H1 (cell line): ENCODE measurements around the gene NBPF9. TPM values are rescaled to one million over a fixed set of nuclear protein-coding genes. Genes with fewer than 3 reads are reported as not detected.
"Not testable (repeated sequence)": the region's sequence is repeated elsewhere in the genome, so short reads cannot be mapped to it uniquely, and the experiment has no call there.

ENCODE experiments used
- CTCF ChIA-PET: fragments of 300-600 bp; sonication (Branson Sonifier 250); formaldehyde crosslinking; loops from one replicate; lab custom pipeline; 2021; ENCODE audit not compliant: partially characterized antibody; lab: Charles Lee
- POLR2A ChIA-PET: fragments of 300-600 bp; sonication (Branson Sonifier 250); formaldehyde crosslinking; loops from one replicate; lab custom pipeline; 2021; ENCODE audit warnings: inconsistent platforms; ENCODE audit not compliant: partially characterized antibody; lab: Charles Lee
- DNase-seq, 2 experiments: peaks; one replicate each; pipeline versions ENCODE4 v3.0.0 to v3.0.0-alpha.2; 2010 to 2022; ENCODE audit warnings: low spot score in 2 of 2, low read depth in 1 of 2, mixed read lengths in 1 of 2
- FAIRE-seq: peaks from 2 replicates; lab custom pipeline; 2011; peaks lifted over from hg19 to GRCh38; lab: Jason Lieb, UNC
- H2AFZ ChIP-seq: 2 replicates; pipeline ENCODE4 v1.8.1; 2012; ENCODE audit warnings: low read length, inconsistent platforms
- H2AK5ac ChIP-seq: 2 replicates; pipeline ENCODE4 v1.6.1; 2013; ENCODE audit warnings: low read depth, low read length
- H2BK120ac ChIP-seq: replicated peaks from 2 replicates; pipeline ENCODE3; 2013; ENCODE audit warnings: low read depth, low read length, inconsistent platforms
- H2BK12ac ChIP-seq: 2 replicates; pipeline ENCODE4 v1.6.1; 2013; ENCODE audit warnings: low read depth, low read length
- H2BK15ac ChIP-seq: 2 replicates; pipeline ENCODE4 v1.6.1; 2013; ENCODE audit warnings: low read length
- H2BK20ac ChIP-seq: 2 replicates; pipeline ENCODE4 v1.6.1; 2013; ENCODE audit warnings: low read length
- H2BK5ac ChIP-seq: 2 replicates; pipeline ENCODE4 v1.6.1; 2013; ENCODE audit warnings: low read depth, low read length
- H3K14ac ChIP-seq: 2 replicates; pipeline ENCODE4 v1.6.1; 2013; ENCODE audit warnings: inconsistent platforms; ENCODE audit not compliant: insufficient read length
- H3K18ac ChIP-seq: 2 replicates; pipeline ENCODE4 v1.6.1; 2013; ENCODE audit warnings: low read length; ENCODE audit errors: extremely low read depth
- H3K23ac ChIP-seq: 2 replicates; pipeline ENCODE4 v1.6.1; 2013; ENCODE audit warnings: inconsistent platforms; ENCODE audit not compliant: insufficient read length
- H3K23me2 ChIP-seq: 2 replicates; pipeline ENCODE4 v1.6.1; 2013; ENCODE audit warnings: low read depth, low read length
- H3K27ac ChIP-seq: 2 replicates; pipeline ENCODE4 v1.6.1; 2011; ENCODE audit warnings: low read depth, low read length, inconsistent platforms
- H3K27me3 ChIP-seq, 4 experiments: replicated peaks in 1 of 4; 1 replicate in 1 of 4; 2 replicates in 3 of 4; pipeline versions ENCODE4 v1.6.1 to v1.8.1; 2011 to 2013; ENCODE audit warnings: low read length in 3 of 4, mild to moderate bottlenecking in 3 of 4, inconsistent platforms in 2 of 4, mixed read lengths in 2 of 4, moderate library complexity in 1 of 4; ENCODE audit not compliant: control insufficient read depth in 3 of 4, insufficient read depth in 3 of 4; ENCODE audit errors: extremely low read depth in 1 of 4
- H3K36me3 ChIP-seq, 4 experiments: 2 replicates each; pipeline versions ENCODE4 v1.6.1 to v1.8.1; 2011 to 2013; ENCODE audit warnings: mild to moderate bottlenecking in 4 of 4, low read length in 3 of 4, moderate library complexity in 2 of 4, control low read depth in 1 of 4, inconsistent platforms in 1 of 4; ENCODE audit not compliant: insufficient read depth in 4 of 4, control insufficient read depth in 2 of 4
- H3K4ac ChIP-seq: replicated peaks from 2 replicates; pipeline ENCODE3; 2013; ENCODE audit warnings: low read length, low read depth, mixed read lengths, inconsistent platforms; ENCODE audit not compliant: insufficient read length
- H3K4me1 ChIP-seq, 4 experiments: replicated peaks in 1 of 4; 1 replicate in 1 of 4; 2 replicates in 3 of 4; pipeline versions ENCODE4 v1.6.1 to v1.8.1; 2011 to 2013; ENCODE audit warnings: low read length in 3 of 4, inconsistent platforms in 2 of 4, mixed read lengths in 1 of 4; ENCODE audit not compliant: insufficient read depth in 4 of 4, control insufficient read depth in 3 of 4
- H3K4me2 ChIP-seq, 2 experiments: 2 replicates each; pipeline versions ENCODE4 v1.6.1 to v1.8.1; 2011 to 2013; ENCODE audit warnings: low read depth in 2 of 2, low read length in 2 of 2, control low read depth in 1 of 2, inconsistent platforms in 1 of 2, mild to moderate bottlenecking in 1 of 2; ENCODE audit not compliant: insufficient read depth in 1 of 2
- H3K4me3 ChIP-seq, 4 experiments: fragments of 200-600, 300-600 bp in 1 of 4; sonication (generic), shearing (Covaris generic), sonication (Bioruptor Twin) in 1 of 4; 2 replicates each; pipeline versions ENCODE4 v1.5.1 to v1.8.1; 2011 to 2016; ENCODE audit warnings: low read length in 4 of 4, low read depth in 3 of 4, control low read depth in 2 of 4, inconsistent platforms in 2 of 4, mild to moderate bottlenecking in 2 of 4, mixed read lengths in 1 of 4, moderate library complexity in 1 of 4; ENCODE audit not compliant: insufficient read depth in 2 of 4; ENCODE audit errors: extremely low read depth in 1 of 4
- H3K56ac ChIP-seq: replicated peaks from 2 replicates; pipeline ENCODE3; 2013; ENCODE audit warnings: low read depth, mild to moderate bottlenecking, mixed read lengths, low read length, inconsistent platforms; ENCODE audit not compliant: insufficient read length
- H3K79me1 ChIP-seq: 2 replicates; pipeline ENCODE4 v1.6.1; 2013; ENCODE audit warnings: low read depth, low read length, control low read depth
- H3K79me2 ChIP-seq, 2 experiments: 2 replicates each; pipeline versions ENCODE4 v1.6.1 to v1.8.1; 2012 to 2013; ENCODE audit warnings: low read length in 2 of 2, mild to moderate bottlenecking in 2 of 2, inconsistent platforms in 1 of 2; ENCODE audit not compliant: insufficient read depth in 2 of 2, control insufficient read depth in 1 of 2
- H3K9ac ChIP-seq, 4 experiments: replicated peaks in 1 of 4; 1 replicate in 1 of 4; 2 replicates in 3 of 4; pipeline versions ENCODE4 v1.6.1 to v1.8.1; 2011 to 2013; ENCODE audit warnings: low read depth in 3 of 4, low read length in 3 of 4, control low read depth in 2 of 4, mild to moderate bottlenecking in 2 of 4, moderate library complexity in 2 of 4, inconsistent platforms in 1 of 4; ENCODE audit errors: extremely low read depth in 1 of 4
- H3K9me3 ChIP-seq, 2 experiments: 2 replicates each; pipeline versions ENCODE4 v1.6.1 to v1.8.1; 2012 to 2013; ENCODE audit warnings: mild to moderate bottlenecking in 2 of 2, moderate library complexity in 2 of 2, control low read depth in 1 of 2, inconsistent platforms in 1 of 2, low read depth in 1 of 2, low read length in 1 of 2, mixed read lengths in 1 of 2; ENCODE audit not compliant: insufficient read depth in 2 of 2
- H4K20me1 ChIP-seq, 2 experiments: replicated peaks in 1 of 2; 2 replicates each; pipeline versions ENCODE3 to v1.8.1; 2011 to 2013; ENCODE audit warnings: inconsistent platforms in 2 of 2, low read length in 2 of 2, mild to moderate bottlenecking in 1 of 2; ENCODE audit not compliant: insufficient read depth in 2 of 2, control insufficient read depth in 1 of 2
- H4K5ac ChIP-seq: 2 replicates; pipeline ENCODE4 v1.6.1; 2013; ENCODE audit warnings: low read length, low read depth, mixed read lengths, inconsistent platforms; ENCODE audit not compliant: insufficient read length
- H4K8ac ChIP-seq: 2 replicates; pipeline ENCODE4 v1.8.0; 2013; ENCODE audit warnings: mild to moderate bottlenecking, moderate library complexity, low read length, inconsistent platforms; ENCODE audit not compliant: insufficient read depth; ENCODE audit errors: extremely low read depth
- H4K91ac ChIP-seq: replicated peaks from 2 replicates; pipeline ENCODE3; 2013; ENCODE audit warnings: low read length, mixed read lengths, inconsistent platforms; ENCODE audit not compliant: insufficient read length
- WGBS, 2 experiments: shearing (Covaris generic) in 1 of 2; methylation state at CpG; one replicate each; pipeline versions ENCODE4 v1.1.6 to v1.1.7; 2013 to 2015; ENCODE audit warnings: low lambda C conversion rate in 2 of 2, mixed read lengths in 2 of 2, inconsistent platforms in 1 of 2, low coverage in 1 of 2, missing lambda C conversion rate in 1 of 2; ENCODE audit not compliant: insufficient replicate concordance in 2 of 2, insufficient coverage in 1 of 2, insufficient read length in 1 of 2; ENCODE audit errors: extremely low coverage in 1 of 2, missing lambda C conversion rate in 1 of 2; 5-methylcytosine and 5-hydroxymethylcytosine counted together
- polyA plus RNA-seq, 7 experiments: library from polyadenylated mRNA; depleted of rRNA in 3 of 7; stranded (reverse) in 5 of 7; unstranded in 2 of 7; fragments of >200 nt in 5 of 7; fragments of 200-250 nt in 2 of 7; gene quantifications; 1 replicate in 5 of 7; 2 replicates in 1 of 7; 4 replicates in 1 of 7; pipeline versions ENCODE4 v1.2.1 to v1.2.3, GENCODE V29; 2011 to 2013; ENCODE audit warnings: missing spikeins in 2 of 7, mixed read lengths in 2 of 7
- total RNA-seq: library from RNA; stranded (reverse); fragmentation: NEBNext Ultra II Directional; extraction: Animal tissue kit (Norgen Biotek cat#: 25700); gene quantifications from 2 replicates; pipeline ENCODE4 v1.2.1, GENCODE V29; 2021

NBPF9 gene
- total and polyA plus RNA-seq, 2 of the 8 experiments (the other 6 are each of a cell fraction or from before 2014, with no cell fraction given), result 3.1 to 3.7 TPM

DNA sequence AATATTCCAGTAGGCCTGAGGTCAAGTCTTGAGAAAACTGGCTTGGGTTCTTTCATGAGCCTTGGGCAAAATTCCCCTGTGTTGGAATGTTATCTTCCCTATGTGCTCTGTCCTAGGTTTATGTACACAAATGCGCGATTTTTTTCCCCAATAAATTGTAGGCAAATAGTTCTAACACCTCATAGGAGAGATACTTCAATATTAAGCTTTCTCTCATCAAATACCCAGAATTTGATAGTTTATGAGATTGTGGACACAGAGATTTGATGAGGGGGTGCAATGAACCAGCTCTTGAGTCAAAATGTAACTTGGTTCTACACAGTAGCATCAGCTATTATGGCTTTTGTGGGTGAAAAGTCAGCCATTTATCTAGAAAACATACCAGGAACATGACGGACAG lies 38.7 kb downstream of the NBPF9 start:
- H3K27ac ChIP-seq, H3K79me1 ChIP-seq, H2BK5ac ChIP-seq, H2BK15ac ChIP-seq, DNase-seq, H3K4me3 ChIP-seq, CTCF ChIA-PET, H3K56ac ChIP-seq, H3K9ac ChIP-seq, H4K8ac ChIP-seq, H3K4me1 ChIP-seq, H3K9me3 ChIP-seq, H3K23ac ChIP-seq, H3K36me3 ChIP-seq, H3K14ac ChIP-seq, H3K18ac ChIP-seq, H3K4ac ChIP-seq, H2AFZ ChIP-seq, POLR2A ChIA-PET, H3K4me2 ChIP-seq, H2BK20ac ChIP-seq, H4K5ac ChIP-seq, H4K91ac ChIP-seq, FAIRE-seq, H2BK120ac ChIP-seq, H3K79me2 ChIP-seq, H3K27me3 ChIP-seq, H2AK5ac ChIP-seq, H4K20me1 ChIP-seq, H2BK12ac ChIP-seq, H3K23me2 ChIP-seq: not testable (repeated sequence)
- 69% methylated on average over 3 of the region's 3 CpGs; no CpG with 5 or more reads in 1 of the 2 experiments for WGBS, 2 experiments

DNA sequence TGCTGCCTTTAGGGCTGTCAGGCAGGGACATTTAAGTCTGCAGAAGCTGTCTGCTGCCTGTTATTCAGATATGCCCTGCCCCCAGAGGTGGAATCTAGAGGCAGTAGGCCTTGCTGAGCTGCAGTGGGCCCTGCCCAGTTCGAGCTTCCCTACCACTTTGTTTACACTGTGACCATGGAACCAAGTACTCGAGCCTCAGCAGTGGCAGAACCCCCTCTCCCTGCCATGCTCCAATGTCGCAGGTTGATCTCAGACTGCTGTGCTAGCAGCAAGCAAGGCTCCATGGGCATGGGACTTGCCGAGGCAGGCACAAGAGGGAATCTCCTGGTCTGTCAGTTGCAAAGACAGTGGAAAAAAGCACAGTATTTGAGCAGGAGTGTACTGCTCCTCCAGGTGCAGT lies 60.3 kb downstream of the NBPF9 start:
- POLR2A ChIA-PET, H3K79me1 ChIP-seq, H3K36me3 ChIP-seq, H4K8ac ChIP-seq, DNase-seq, H2BK120ac ChIP-seq, H3K23me2 ChIP-seq, H3K9ac ChIP-seq, H3K23ac ChIP-seq, H4K91ac ChIP-seq, H3K79me2 ChIP-seq, H4K5ac ChIP-seq, H3K4ac ChIP-seq, CTCF ChIA-PET, H2AFZ ChIP-seq, H2BK15ac ChIP-seq, H3K9me3 ChIP-seq, H2BK20ac ChIP-seq, H3K56ac ChIP-seq, H3K18ac ChIP-seq, H4K20me1 ChIP-seq, H3K14ac ChIP-seq, H2BK5ac ChIP-seq, H2BK12ac ChIP-seq, H2AK5ac ChIP-seq, H3K27ac ChIP-seq, H3K4me3 ChIP-seq, H3K4me1 ChIP-seq, H3K27me3 ChIP-seq, FAIRE-seq, H3K4me2 ChIP-seq: not testable (repeated sequence)
- 100% methylated on average over 2 of the region's 4 CpGs; no CpG with 5 or more reads in 1 of the 2 experiments for WGBS, 2 experiments
